Testis (tissue), 3 donors: ENCODE measurements around the gene BCL2L1. TPM values are rescaled to one million over a fixed set of nuclear protein-coding genes. Genes with fewer than 3 reads are reported as not detected.

ENCODE experiments used
- DNase-seq: peaks from one replicate; pipeline ENCODE4 v3.0.0-alpha.2; 2019
- H3K27ac ChIP-seq, 2 donors: fragments of 200-600 bp; sonication (generic); one replicate each; pipeline ENCODE4 v1.5.1; 2019
- H3K27me3 ChIP-seq: fragments of 200-600 bp; sonication (generic); one replicate; pipeline ENCODE4 v1.5.1; 2019
- H3K36me3 ChIP-seq: fragments of 200-600 bp; sonication (generic); one replicate; pipeline ENCODE4 v1.5.1; 2017; ENCODE audit warnings: low read depth; ENCODE audit errors: missing control alignments
- H3K4me1 ChIP-seq: fragments of 200-600 bp; sonication (generic); one replicate; pipeline ENCODE4 v1.5.1; 2019
- H3K4me3 ChIP-seq, 2 donors: fragments of 200-600 bp; sonication (generic); one replicate each; pipeline ENCODE4 v1.5.1; 2017 to 2019
- H3K9me3 ChIP-seq: fragments of 200-600 bp; sonication (generic); one replicate; pipeline ENCODE4 v1.5.1; 2017
- POLR2A ChIP-seq: fragments of 450-650 bp; IDR thresholded peaks from one replicate; pipeline ENCODE4 v1.6.1; 2017; ENCODE audit warnings: antibody characterized with exemption, mild to moderate bottlenecking, moderate library complexity
- WGBS, 2 donors: methylation state at CpG; one replicate each; pipeline ENCODE4 v1.1.5; 2018; 5-methylcytosine and 5-hydroxymethylcytosine counted together
- intact Hi-C: fragments of 100-400 bp; cut with DNase I; formaldehyde crosslinking; loops from one replicate; pipeline ENCODE4 v1.15.1; 2023; ENCODE audit warnings: low total_unique reads
- polyA plus RNA-seq: library from polyadenylated mRNA; stranded (reverse); fragments of 350-450 nt; fragmentation: Illumina TruSeq; extraction: RNeasy Lipid Tissue Mini Kit (QIAGEN cat#74804); gene quantifications from one replicate; pipeline ENCODE4 v1.2.3, GENCODE V29; 2014; ENCODE audit warnings: low read depth, low replicate concordance; ENCODE audit not compliant: insufficient read depth
- total RNA-seq, 2 donors: library from RNA; depleted of rRNA; stranded (reverse); fragments of >200 nt; gene quantifications; one replicate each; pipeline ENCODE4 v1.2.3, GENCODE V29; 2016
- TF ChIP-seq, protein P1 (sequence below), 3 experiments: fragments of 450-650 bp in 2 of 3; fragments of 200-600 bp in 1 of 3; sonication (generic) in 1 of 3; IDR thresholded peaks; one replicate each; pipeline ENCODE4 v1.5.1; 2016 to 2019; ENCODE audit warnings: antibody characterized with exemption in 3 of 3, mild to moderate bottlenecking in 2 of 3, moderate library complexity in 1 of 3

The BCL2L1 gene
- total and polyA plus RNA-seq, 3 donors from 2014 or later: 83.0 to 122 (median 84.7) TPM

- Histone ChIP-seq H3K4me3 (no peak overlapping the region), H3K4me1 (peaks cover 30% of the 10 kb centered on the region), H3K9me3 (no peaks in the 10 kb centered on the region), H3K36me3 (no peaks in the 10 kb centered on the region), H3K27me3 (no peaks in the 10 kb centered on the region), H3K27ac (peak overlapping the region; percentile 82 to 84)
- intact Hi-C loops: no loop called here
- no peak for TF ChIP-seq POLR2A
- TF ChIP-seq, protein P1, sequence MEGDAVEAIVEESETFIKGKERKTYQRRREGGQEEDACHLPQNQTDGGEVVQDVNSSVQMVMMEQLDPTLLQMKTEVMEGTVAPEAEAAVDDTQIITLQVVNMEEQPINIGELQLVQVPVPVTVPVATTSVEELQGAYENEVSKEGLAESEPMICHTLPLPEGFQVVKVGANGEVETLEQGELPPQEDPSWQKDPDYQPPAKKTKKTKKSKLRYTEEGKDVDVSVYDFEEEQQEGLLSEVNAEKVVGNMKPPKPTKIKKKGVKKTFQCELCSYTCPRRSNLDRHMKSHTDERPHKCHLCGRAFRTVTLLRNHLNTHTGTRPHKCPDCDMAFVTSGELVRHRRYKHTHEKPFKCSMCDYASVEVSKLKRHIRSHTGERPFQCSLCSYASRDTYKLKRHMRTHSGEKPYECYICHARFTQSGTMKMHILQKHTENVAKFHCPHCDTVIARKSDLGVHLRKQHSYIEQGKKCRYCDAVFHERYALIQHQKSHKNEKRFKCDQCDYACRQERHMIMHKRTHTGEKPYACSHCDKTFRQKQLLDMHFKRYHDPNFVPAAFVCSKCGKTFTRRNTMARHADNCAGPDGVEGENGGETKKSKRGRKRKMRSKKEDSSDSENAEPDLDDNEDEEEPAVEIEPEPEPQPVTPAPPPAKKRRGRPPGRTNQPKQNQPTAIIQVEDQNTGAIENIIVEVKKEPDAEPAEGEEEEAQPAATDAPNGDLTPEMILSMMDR (IDR thresholded peaks at IDR 0.05): no peak
- DNase-seq: peak; percentile 28
- 63 to 73% methylated on average over 5 of the region's 5 CpGs for WGBS, 2 donors
Measured at GRCh38 chr20:31700747-31701146, 21.9 kb downstream of the BCL2L1 start.

GRCh38 chr20:31699801-31700728 lies 22.6 kb downstream of the BCL2L1 start:
- Histone ChIP-seq H3K4me3 (no peak overlapping the region), H3K4me1 (peaks cover 30% of the 10 kb centered on the region), H3K36me3 (no peaks in the 10 kb centered on the region), H3K9me3 (no peaks in the 10 kb centered on the region), H3K27ac (peak overlapping the region; percentile 82 to 84), H3K27me3 (no peaks in the 10 kb centered on the region)
- TF ChIP-seq POLR2A: no peak
- TF ChIP-seq, protein P1 (IDR thresholded peaks at IDR 0.05): no peak
- DNase-seq: no peak
- intact Hi-C loops: no loop called here
- WGBS, 2 donors: 88 to 92% methylated on average over 7 of the region's 7 CpGs

DNA sequence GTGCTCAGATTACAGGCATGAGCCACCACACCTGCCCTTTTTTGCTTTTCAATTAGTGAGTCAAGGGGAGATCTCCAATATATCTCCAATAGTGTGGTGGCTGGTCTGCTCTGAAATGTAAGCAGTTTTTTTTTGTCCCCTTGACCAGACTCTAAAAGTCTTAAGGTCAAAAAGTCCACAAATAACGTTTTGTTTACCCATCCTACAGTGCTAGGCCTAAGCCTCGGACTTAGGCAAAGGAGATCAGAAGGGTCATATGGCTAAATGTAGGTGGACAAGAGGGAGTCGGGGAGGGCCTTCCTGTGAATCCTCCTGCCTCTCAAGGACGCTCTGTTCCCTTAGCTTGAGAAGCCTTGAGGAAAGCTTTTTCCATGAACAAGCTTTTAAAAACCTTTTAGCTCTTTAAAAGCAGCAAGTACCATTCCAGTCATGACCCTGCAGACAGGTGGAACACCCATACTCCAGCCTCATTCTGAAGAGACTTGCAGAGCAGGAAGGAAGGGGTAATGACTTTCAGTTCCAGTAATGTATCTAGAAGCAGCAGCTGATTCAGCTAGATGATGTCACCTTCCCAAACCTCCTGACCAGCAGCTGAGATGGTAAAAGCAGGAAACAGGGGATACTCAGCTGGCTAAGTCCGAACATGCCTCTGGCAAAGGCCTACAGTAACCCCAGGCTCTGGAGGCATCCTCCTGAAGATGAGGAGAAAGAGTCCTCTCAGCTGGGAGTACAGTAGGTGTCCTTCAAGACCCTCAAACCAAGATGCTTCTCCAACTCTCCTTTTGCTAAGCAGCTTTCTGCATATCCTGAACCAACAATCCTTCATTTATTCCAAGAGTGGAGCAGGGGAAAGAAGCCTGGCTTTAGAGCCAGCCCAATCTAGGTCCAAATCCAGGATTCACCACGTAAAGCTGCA lies 23.6 kb downstream of the BCL2L1 start:
- DNase-seq: peak; percentile 84
- intact Hi-C loops: no loop called here
- Histone ChIP-seq H3K4me1 (peaks cover 33% of the 10 kb centered on the region), H3K27me3 (no peaks in the 10 kb centered on the region), H3K9me3 (no peaks in the 10 kb centered on the region), H3K27ac (peak overlapping the region; percentile 82 to 84), H3K4me3 (no peak overlapping the region), H3K36me3 (no peaks in the 10 kb centered on the region)
- TF ChIP-seq, protein P1 (IDR thresholded peaks at IDR 0.05): no peak
- TF ChIP-seq POLR2A: no peak
- WGBS, 2 donors: 31 to 39% methylated on average over 6 of the region's 6 CpGs

DNA sequence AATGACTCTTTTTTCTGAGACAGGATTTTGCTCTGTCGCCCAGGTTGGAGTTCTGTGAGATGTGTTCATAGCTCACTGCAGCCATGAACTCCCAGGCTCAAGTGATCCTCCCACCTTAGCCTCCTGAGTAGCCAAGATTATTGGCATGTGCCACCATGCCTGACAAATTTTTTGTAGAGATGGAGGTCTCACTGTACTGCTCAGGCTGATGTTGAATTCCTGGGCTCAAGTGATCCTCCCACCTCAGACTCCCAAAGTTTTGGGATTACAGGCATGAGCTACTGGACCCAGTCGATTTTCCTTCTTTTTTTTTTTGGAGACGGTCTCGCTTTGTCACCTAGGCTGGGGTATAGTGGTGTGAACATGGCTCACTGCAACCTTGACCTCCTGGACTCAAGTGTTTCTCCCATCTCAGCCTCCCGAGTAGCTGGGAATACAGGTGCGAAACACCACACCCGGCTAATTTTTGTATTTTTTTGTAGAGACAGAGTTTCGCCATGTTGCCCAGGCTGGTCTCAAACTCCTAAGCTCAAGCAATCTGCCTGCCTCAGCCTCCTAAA lies 24.3 kb downstream of the BCL2L1 start:
- Histone ChIP-seq H3K4me1 (peaks cover 36% of the 10 kb centered on the region), H3K27me3 (no peaks in the 10 kb centered on the region), H3K36me3 (no peaks in the 10 kb centered on the region), H3K27ac (peak overlapping the region; percentile 82 to 84), H3K4me3 (no peak overlapping the region), H3K9me3 (no peaks in the 10 kb centered on the region)
- intact Hi-C loops: no loop called here
- 91 to 92% methylated on average over 8 of the region's 8 CpGs for WGBS, 2 donors
- no peak for TF ChIP-seq POLR2A
- TF ChIP-seq, protein P1 (IDR thresholded peaks at IDR 0.05): no peak
- no peak for DNase-seq
